Endothelial cell of umbilical vein (primary cell): ENCODE results near the gene STC2. TPM values are rescaled to one million over a fixed set of nuclear protein-coding genes. Genes with fewer than 3 reads are reported as not detected.

Experiments
- BruUV-seq: library from RNA; stranded (reverse); fragments of 400-500 nt; replicated peaks from 2 replicates; lab custom pipeline; 2021; lab: Mats Ljungman, UMichigan
- CTCF ChIA-PET: fragments of 300-600, 350-600 bp; sonication (Branson Sonifier 250); formaldehyde crosslinking; loops from one replicate; lab custom pipeline; 2021; ENCODE audit warnings: antibody characterized with exemption, inconsistent platforms; lab: Charles Lee
- POLR2A ChIA-PET: fragments of 300-600, 350-600 bp; sonication (Branson Sonifier 250); formaldehyde crosslinking; loops from one replicate; lab custom pipeline; 2021; ENCODE audit warnings: antibody characterized with exemption, inconsistent platforms; lab: Charles Lee
- DNase-seq: peaks from one replicate; pipeline ENCODE4 v3.0.0-alpha.2; 2011; ENCODE audit warnings: low read depth, low spot score
- FAIRE-seq: peaks from 2 replicates; lab custom pipeline; 2011; peaks lifted over from hg19 to GRCh38; lab: Jason Lieb, UNC
- H2AFZ ChIP-seq: 2 replicates; pipeline ENCODE4 v1.6.0; 2012; ENCODE audit warnings: low read depth, low read length, control low read depth, inconsistent platforms
- H3K27ac ChIP-seq: 2 replicates; pipeline ENCODE4 v1.5.1; 2011; ENCODE audit warnings: low read depth, mild to moderate bottlenecking, control low read depth, low read length, moderate library complexity; ENCODE audit not compliant: insufficient read depth
- H3K27me3 ChIP-seq, 2 experiments: 2 replicates each; pipeline versions ENCODE4 v1.6.0 to v1.6.1; 2011; ENCODE audit warnings: low read length in 2 of 2, mixed read lengths in 1 of 2; ENCODE audit not compliant: control insufficient read depth in 2 of 2, insufficient read depth in 2 of 2
- H3K36me3 ChIP-seq, 2 experiments: 2 replicates in 1 of 2; 3 replicates in 1 of 2; pipeline ENCODE4 v1.5.1; 2011; ENCODE audit warnings: low read length in 2 of 2, mild to moderate bottlenecking in 1 of 2, moderate library complexity in 1 of 2; ENCODE audit not compliant: control insufficient read depth in 2 of 2, insufficient read depth in 2 of 2; ENCODE audit errors: extremely low read depth in 1 of 2
- H3K4me1 ChIP-seq: 3 replicates; pipeline ENCODE4 v1.5.1; 2011; ENCODE audit warnings: mild to moderate bottlenecking, low read length; ENCODE audit not compliant: control insufficient read depth, insufficient read depth; ENCODE audit errors: extremely low read depth
- H3K4me2 ChIP-seq: 2 replicates; pipeline ENCODE4 v1.6.1; 2011; ENCODE audit warnings: low read length, control low read depth, mixed read lengths; ENCODE audit not compliant: insufficient read depth
- H3K4me3 ChIP-seq, 3 experiments: fragments of 200-600 bp in 1 of 3; sonication (generic), shearing (Covaris generic) in 1 of 3; replicated peaks in 1 of 3; 2 replicates each; pipeline ENCODE4 v1.5.1; 2011 to 2016; ENCODE audit warnings: control low read depth in 3 of 3, low read length in 3 of 3, mild to moderate bottlenecking in 2 of 3, inconsistent platforms in 1 of 3, low read depth in 1 of 3, moderate library complexity in 1 of 3; ENCODE audit not compliant: insufficient read depth in 1 of 3
- H3K79me2 ChIP-seq: 2 replicates; pipeline ENCODE4 v1.6.0; 2012; ENCODE audit warnings: low read length, inconsistent platforms; ENCODE audit not compliant: control insufficient read depth, insufficient read depth
- H3K9ac ChIP-seq: replicated peaks from 2 replicates; pipeline ENCODE3; 2011; ENCODE audit warnings: low read length, control low read depth; ENCODE audit not compliant: insufficient read depth; ENCODE audit errors: extremely low read depth
- H3K9me1 ChIP-seq: replicated peaks from 3 replicates; pipeline ENCODE4 v1.6.0; 2011; ENCODE audit warnings: mild to moderate bottlenecking, low read length; ENCODE audit not compliant: control insufficient read depth, insufficient read depth; ENCODE audit errors: extremely low read depth
- H3K9me3 ChIP-seq: replicated peaks from 2 replicates; pipeline ENCODE4 v1.5.1; 2012; ENCODE audit warnings: low read length, inconsistent platforms; ENCODE audit not compliant: control insufficient read depth, insufficient read depth
- H4K20me1 ChIP-seq: replicated peaks from 2 replicates; pipeline ENCODE3; 2011; ENCODE audit warnings: mild to moderate bottlenecking, low read length; ENCODE audit not compliant: control insufficient read depth, insufficient read depth; ENCODE audit errors: extremely low read depth
- CTCF ChIP-seq, 2 donors: IDR thresholded peaks; 1 replicate in 1 of 2; 2 replicates in 1 of 2; pipeline ENCODE4 v1.5.1; 2011; ENCODE audit warnings: low read length in 2 of 2, mild to moderate bottlenecking in 2 of 2, moderate library complexity in 2 of 2, control low read depth in 1 of 2, inconsistent platforms in 1 of 2, low read depth in 1 of 2; ENCODE audit not compliant: insufficient read depth in 1 of 2; ENCODE audit errors: extremely low read depth in 1 of 2
- EZH2 ChIP-seq: IDR thresholded peaks from 2 replicates; pipeline ENCODE4 v1.6.1; 2012; ENCODE audit warnings: borderline replicate concordance, low read depth, mild to moderate bottlenecking, moderate library complexity, low read length, inconsistent platforms; ENCODE audit not compliant: severe bottlenecking
- FOS ChIP-seq: IDR thresholded peaks from 2 replicates; pipeline ENCODE4 v1.6.1; 2011; ENCODE audit warnings: mild to moderate bottlenecking, low read length, moderate library complexity, borderline replicate concordance; ENCODE audit not compliant: insufficient read depth
- GATA2 ChIP-seq: IDR thresholded peaks from 2 replicates; pipeline ENCODE4 v1.7.0; 2011; ENCODE audit warnings: low read depth, mild to moderate bottlenecking, moderate library complexity, mixed read lengths, low read length; ENCODE audit not compliant: insufficient read length, insufficient read depth
- JUN ChIP-seq: IDR thresholded peaks from 2 replicates; pipeline ENCODE4 v1.6.1; 2011; ENCODE audit warnings: borderline replicate concordance, low read depth; ENCODE audit not compliant: insufficient read length, insufficient read depth
- MYC ChIP-seq: IDR thresholded peaks from one replicate; pipeline ENCODE4 v1.6.1; 2011; ENCODE audit warnings: mild to moderate bottlenecking, low read depth, low read length
- POLR2A ChIP-seq: IDR thresholded peaks from 2 replicates; pipeline ENCODE4 v1.6.1; 2012; ENCODE audit warnings: low read depth, mild to moderate bottlenecking, control low read depth, low read length
- POLR2AphosphoS5 ChIP-seq: IDR thresholded peaks from 2 replicates; pipeline ENCODE4 v1.6.1; 2012; ENCODE audit warnings: low read depth, mild to moderate bottlenecking, control low read depth, low read length, moderate library complexity; ENCODE audit not compliant: insufficient read depth
- dilution Hi-C: fragments of 300-500 bp; cut with MboI; formaldehyde crosslinking; loops from one replicate; pipeline ENCODE4 v1.15.0; 2019; ENCODE audit warnings: low sequenced_read_pairs; ENCODE audit not compliant: extremely low pct_ligation_motif_present
- intact Hi-C: fragments of 100-400 bp; cut with micrococcal nuclease; formaldehyde crosslinking; loops from one replicate; pipeline ENCODE4 v1.10.0; 2022
- polyA plus RNA-seq, 4 experiments: library from polyadenylated mRNA; depleted of rRNA in 3 of 4; stranded (reverse) in 3 of 4; unstranded in 1 of 4; fragments of >200 nt; gene quantifications; 2 replicates each; pipeline versions ENCODE4 v1.2.1 to v1.2.3, GENCODE V29; 2011 to 2012; ENCODE audit warnings: missing spikeins in 1 of 4
- total RNA-seq: library from RNA; stranded (reverse); gene quantifications from 2 replicates; pipeline ENCODE4 v1.2.3, GENCODE V29; 2021
- TF ChIP-seq, protein P1 (sequence below): IDR thresholded peaks from 2 replicates; pipeline ENCODE4 v1.6.1; 2011; ENCODE audit not compliant: insufficient read depth, insufficient read length

STC2 gene
- total and polyA plus RNA-seq, 2 donors (not counting 3 experiments of a cell fraction or from before 2014, with no cell fraction given): 19.0 to 26.9 TPM

GRCh38 chr5:173318330-173318729, 9.9 kb downstream of the STC2 start:
- no peak for FAIRE-seq
- POLR2A ChIA-PET: no interaction called here
- BruUV-seq: no TSS peak

More at GRCh38 chr5:173318330-173318729, 9.9 kb downstream of the STC2 start:
- no peak overlapping the region for H3K9ac ChIP-seq
- no peak overlapping the region for H3K4me2 ChIP-seq
- dilution Hi-C loops (no loop called here), intact Hi-C loops (no loop called here)
- CTCF ChIA-PET: interaction anchor here (1.2 to 1.4 kb wide), 2 partner anchors 19 to 24 kb away, joined by 3 to 9 read pairs; no protein-coding TSS in a partner anchor
- H3K9me1 ChIP-seq: no peaks in the 10 kb centered on the region
- DNase-seq: no peak
- H3K79me2 ChIP-seq: peaks cover under 1% of the 10 kb centered on the region
- H4K20me1 ChIP-seq: no peaks in the 10 kb centered on the region
- no peak overlapping the region for H2AFZ ChIP-seq
- no peak overlapping the region for H3K27ac ChIP-seq
- peaks cover 6 to 21% of the 10 kb centered on the region in 2 experiments for H3K36me3 ChIP-seq
- no peak for TF ChIP-seq POLR2A
- no peak for TF ChIP-seq CTCF (IDR thresholded peaks at IDR 0.05; ENCODE audit: extremely low read depth in 1 of 2, insufficient read depth in 1 of 2, low read depth in 1 of 2, low read length in 2 of 2)
- no peak for TF ChIP-seq JUN
- TF ChIP-seq FOS: no peak
- TF ChIP-seq EZH2: no peak
- TF ChIP-seq MYC: no peak
- no peak for TF ChIP-seq GATA2
- TF ChIP-seq POLR2AphosphoS5: no peak
- TF ChIP-seq, protein P1, sequence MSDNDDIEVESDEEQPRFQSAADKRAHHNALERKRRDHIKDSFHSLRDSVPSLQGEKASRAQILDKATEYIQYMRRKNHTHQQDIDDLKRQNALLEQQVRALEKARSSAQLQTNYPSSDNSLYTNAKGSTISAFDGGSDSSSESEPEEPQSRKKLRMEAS: no peak
- no peaks in the 10 kb centered on the region for H3K27me3 ChIP-seq
- no peaks in the 10 kb centered on the region for H3K9me3 ChIP-seq
- H3K4me1 ChIP-seq: no peaks in the 10 kb centered on the region
- H3K4me3 ChIP-seq: no peak overlapping the region
